ENCODE data around the gene COX6B2. TPM values are rescaled to one million over a fixed set of nuclear protein-coding genes. Genes with fewer than 3 reads are reported as not detected.

Gene COX6B2
- total and polyA plus RNA-seq, 2 of the 8 experiments (the other 6 are each of a cell fraction or from before 2014, with no cell fraction given) = 4.9 to 6.4 TPM

DNA sequence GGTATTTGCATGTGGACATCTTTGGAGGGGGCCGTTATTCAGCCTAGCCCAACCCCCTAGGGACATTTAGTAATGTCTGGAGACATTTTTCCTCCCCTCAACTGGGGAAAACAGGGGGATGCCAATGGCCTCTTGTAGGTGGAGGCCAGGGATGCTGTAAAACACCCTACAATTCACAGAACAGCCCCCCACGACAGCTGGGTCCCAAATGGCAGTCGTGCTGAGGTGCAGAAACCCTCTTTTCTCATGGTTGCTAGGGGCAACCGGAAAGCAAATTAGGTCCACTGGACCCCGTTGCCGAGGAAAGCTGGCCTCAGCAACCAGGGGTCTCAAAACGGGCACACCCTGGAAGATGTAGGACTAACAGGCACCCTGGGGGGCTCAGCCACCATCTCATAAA lies 44.0 kb downstream of the COX6B2 start (continued):
- TF ChIP-seq, protein P1, sequence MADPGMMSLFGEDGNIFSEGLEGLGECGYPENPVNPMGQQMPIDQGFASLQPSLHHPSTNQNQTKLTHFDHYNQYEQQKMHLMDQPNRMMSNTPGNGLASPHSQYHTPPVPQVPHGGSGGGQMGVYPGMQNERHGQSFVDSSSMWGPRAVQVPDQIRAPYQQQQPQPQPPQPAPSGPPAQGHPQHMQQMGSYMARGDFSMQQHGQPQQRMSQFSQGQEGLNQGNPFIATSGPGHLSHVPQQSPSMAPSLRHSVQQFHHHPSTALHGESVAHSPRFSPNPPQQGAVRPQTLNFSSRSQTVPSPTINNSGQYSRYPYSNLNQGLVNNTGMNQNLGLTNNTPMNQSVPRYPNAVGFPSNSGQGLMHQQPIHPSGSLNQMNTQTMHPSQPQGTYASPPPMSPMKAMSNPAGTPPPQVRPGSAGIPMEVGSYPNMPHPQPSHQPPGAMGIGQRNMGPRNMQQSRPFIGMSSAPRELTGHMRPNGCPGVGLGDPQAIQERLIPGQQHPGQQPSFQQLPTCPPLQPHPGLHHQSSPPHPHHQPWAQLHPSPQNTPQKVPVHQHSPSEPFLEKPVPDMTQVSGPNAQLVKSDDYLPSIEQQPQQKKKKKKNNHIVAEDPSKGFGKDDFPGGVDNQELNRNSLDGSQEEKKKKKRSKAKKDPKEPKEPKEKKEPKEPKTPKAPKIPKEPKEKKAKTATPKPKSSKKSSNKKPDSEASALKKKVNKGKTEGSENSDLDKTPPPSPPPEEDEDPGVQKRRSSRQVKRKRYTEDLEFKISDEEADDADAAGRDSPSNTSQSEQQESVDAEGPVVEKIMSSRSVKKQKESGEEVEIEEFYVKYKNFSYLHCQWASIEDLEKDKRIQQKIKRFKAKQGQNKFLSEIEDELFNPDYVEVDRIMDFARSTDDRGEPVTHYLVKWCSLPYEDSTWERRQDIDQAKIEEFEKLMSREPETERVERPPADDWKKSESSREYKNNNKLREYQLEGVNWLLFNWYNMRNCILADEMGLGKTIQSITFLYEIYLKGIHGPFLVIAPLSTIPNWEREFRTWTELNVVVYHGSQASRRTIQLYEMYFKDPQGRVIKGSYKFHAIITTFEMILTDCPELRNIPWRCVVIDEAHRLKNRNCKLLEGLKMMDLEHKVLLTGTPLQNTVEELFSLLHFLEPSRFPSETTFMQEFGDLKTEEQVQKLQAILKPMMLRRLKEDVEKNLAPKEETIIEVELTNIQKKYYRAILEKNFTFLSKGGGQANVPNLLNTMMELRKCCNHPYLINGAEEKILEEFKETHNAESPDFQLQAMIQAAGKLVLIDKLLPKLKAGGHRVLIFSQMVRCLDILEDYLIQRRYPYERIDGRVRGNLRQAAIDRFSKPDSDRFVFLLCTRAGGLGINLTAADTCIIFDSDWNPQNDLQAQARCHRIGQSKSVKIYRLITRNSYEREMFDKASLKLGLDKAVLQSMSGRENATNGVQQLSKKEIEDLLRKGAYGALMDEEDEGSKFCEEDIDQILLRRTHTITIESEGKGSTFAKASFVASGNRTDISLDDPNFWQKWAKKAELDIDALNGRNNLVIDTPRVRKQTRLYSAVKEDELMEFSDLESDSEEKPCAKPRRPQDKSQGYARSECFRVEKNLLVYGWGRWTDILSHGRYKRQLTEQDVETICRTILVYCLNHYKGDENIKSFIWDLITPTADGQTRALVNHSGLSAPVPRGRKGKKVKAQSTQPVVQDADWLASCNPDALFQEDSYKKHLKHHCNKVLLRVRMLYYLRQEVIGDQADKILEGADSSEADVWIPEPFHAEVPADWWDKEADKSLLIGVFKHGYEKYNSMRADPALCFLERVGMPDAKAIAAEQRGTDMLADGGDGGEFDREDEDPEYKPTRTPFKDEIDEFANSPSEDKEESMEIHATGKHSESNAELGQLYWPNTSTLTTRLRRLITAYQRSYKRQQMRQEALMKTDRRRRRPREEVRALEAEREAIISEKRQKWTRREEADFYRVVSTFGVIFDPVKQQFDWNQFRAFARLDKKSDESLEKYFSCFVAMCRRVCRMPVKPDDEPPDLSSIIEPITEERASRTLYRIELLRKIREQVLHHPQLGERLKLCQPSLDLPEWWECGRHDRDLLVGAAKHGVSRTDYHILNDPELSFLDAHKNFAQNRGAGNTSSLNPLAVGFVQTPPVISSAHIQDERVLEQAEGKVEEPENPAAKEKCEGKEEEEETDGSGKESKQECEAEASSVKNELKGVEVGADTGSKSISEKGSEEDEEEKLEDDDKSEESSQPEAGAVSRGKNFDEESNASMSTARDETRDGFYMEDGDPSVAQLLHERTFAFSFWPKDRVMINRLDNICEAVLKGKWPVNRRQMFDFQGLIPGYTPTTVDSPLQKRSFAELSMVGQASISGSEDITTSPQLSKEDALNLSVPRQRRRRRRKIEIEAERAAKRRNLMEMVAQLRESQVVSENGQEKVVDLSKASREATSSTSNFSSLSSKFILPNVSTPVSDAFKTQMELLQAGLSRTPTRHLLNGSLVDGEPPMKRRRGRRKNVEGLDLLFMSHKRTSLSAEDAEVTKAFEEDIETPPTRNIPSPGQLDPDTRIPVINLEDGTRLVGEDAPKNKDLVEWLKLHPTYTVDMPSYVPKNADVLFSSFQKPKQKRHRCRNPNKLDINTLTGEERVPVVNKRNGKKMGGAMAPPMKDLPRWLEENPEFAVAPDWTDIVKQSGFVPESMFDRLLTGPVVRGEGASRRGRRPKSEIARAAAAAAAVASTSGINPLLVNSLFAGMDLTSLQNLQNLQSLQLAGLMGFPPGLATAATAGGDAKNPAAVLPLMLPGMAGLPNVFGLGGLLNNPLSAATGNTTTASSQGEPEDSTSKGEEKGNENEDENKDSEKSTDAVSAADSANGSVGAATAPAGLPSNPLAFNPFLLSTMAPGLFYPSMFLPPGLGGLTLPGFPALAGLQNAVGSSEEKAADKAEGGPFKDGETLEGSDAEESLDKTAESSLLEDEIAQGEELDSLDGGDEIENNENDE (IDR thresholded peaks at IDR 0.05; ENCODE audit: insufficient replicate concordance, low read length) = no peak
- no peak for TF ChIP-seq YY1 (IDR thresholded peaks at IDR 0.05; ENCODE audit: low read depth, low read length)
- TF ChIP-seq GTF2F1 (IDR thresholded peaks at IDR 0.05; ENCODE audit: borderline replicate concordance, low read depth, low read length) = no peak
- no peak for TF ChIP-seq EP300 (IDR thresholded peaks at IDR 0.05; ENCODE audit: borderline replicate concordance in 1 of 2, low read depth in 2 of 2, low read length in 2 of 2)
- TF ChIP-seq SIN3A (conservative IDR thresholded peaks at IDR 0.05 in 1 of 2, IDR thresholded peaks at IDR 0.05 in 1 of 2; ENCODE audit: low read depth in 1 of 2, low read length in 2 of 2) = no peak
- no peak for TF ChIP-seq CEBPB (IDR thresholded peaks at IDR 0.05; ENCODE audit: low read depth, low read length)
- no peak for TF ChIP-seq ZNF274 (IDR thresholded peaks at IDR 0.05; ENCODE audit: borderline replicate concordance, extremely low read depth, low read length)
- no peak for TF ChIP-seq RXRA (IDR thresholded peaks at IDR 0.05; ENCODE audit: insufficient read depth, low read depth, low read length)
- TF ChIP-seq CBX5 (IDR thresholded peaks at IDR 0.05; ENCODE audit: low read depth, low read length) = no peak
- TF ChIP-seq SIX5 (IDR thresholded peaks at IDR 0.05; ENCODE audit: low read depth, low read length) = no peak
- TF ChIP-seq NANOG (IDR thresholded peaks at IDR 0.05; ENCODE audit: insufficient read depth, low read depth, low read length, poor library complexity, severe bottlenecking) = no peak
- no peak for TF ChIP-seq POLR2A (IDR thresholded peaks at IDR 0.05; ENCODE audit: control extremely low read depth in 1 of 2, low read depth in 2 of 2, low read length in 2 of 2)

Data from H1 (cell line).